Smooth muscle cell (in vitro differentiated cells): ENCODE data around the gene HAPLN2. TPM values are rescaled to one million over a fixed set of nuclear protein-coding genes. Genes with fewer than 3 reads are reported as not detected.

Source experiments
- DNase-seq: peaks from one replicate; lab custom pipeline; 2025; ENCODE audit not compliant: unreplicated experiment; lab: John Stamatoyannopoulos, UW
- H2AFZ ChIP-seq: fragments of 200-600 bp; sonication (generic); 2 replicates; pipeline ENCODE4 v1.6.0; 2016; ENCODE audit warnings: antibody characterized with exemption, low read depth, mild to moderate bottlenecking
- H3F3A ChIP-seq: fragments of 200-600 bp; sonication (generic); 2 replicates; pipeline ENCODE4 v1.6.0; 2017; ENCODE audit warnings: antibody characterized with exemption, low read depth
- H3K27ac ChIP-seq: fragments of 200-600 bp; sonication (generic); 2 replicates; pipeline ENCODE4 v1.5.1; 2016; ENCODE audit warnings: low read depth, mild to moderate bottlenecking
- H3K27me3 ChIP-seq: fragments of 200-600 bp; sonication (generic); 2 replicates; pipeline ENCODE4 v1.6.1; 2016; ENCODE audit warnings: low read depth, mild to moderate bottlenecking
- H3K36me3 ChIP-seq: fragments of 200-600 bp; sonication (generic); 2 replicates; pipeline ENCODE4 v1.5.1; 2016; ENCODE audit warnings: low read depth
- H3K4me1 ChIP-seq: fragments of 200-600 bp; sonication (generic); 2 replicates; pipeline ENCODE4 v1.5.1; 2016; ENCODE audit warnings: low read depth
- H3K4me2 ChIP-seq: fragments of 200-600 bp; sonication (generic); 2 replicates; pipeline ENCODE4 v1.6.0; 2016; ENCODE audit warnings: mild to moderate bottlenecking
- H3K4me3 ChIP-seq: fragments of 200-600 bp; sonication (generic); 2 replicates; pipeline ENCODE4 v1.5.1; 2016; ENCODE audit warnings: mild to moderate bottlenecking
- H3K79me2 ChIP-seq: fragments of 200-600 bp; sonication (generic); 2 replicates; pipeline ENCODE4 v1.6.0; 2016; ENCODE audit warnings: low read depth, mild to moderate bottlenecking
- H3K9ac ChIP-seq: fragments of 200-600 bp; sonication (generic); 2 replicates; pipeline ENCODE4 v1.6.0; 2016; ENCODE audit warnings: low read depth
- H3K9me3 ChIP-seq: fragments of 200-600 bp; sonication (generic); replicated peaks from 2 replicates; pipeline ENCODE4 v1.5.1; 2016; ENCODE audit warnings: low read depth
- H4K20me1 ChIP-seq: fragments of 200-600 bp; sonication (generic); 2 replicates; pipeline ENCODE4 v1.6.0; 2016; ENCODE audit warnings: low read depth
- CTCF ChIP-seq: fragments of 200-600 bp; sonication (generic); IDR thresholded peaks from 2 replicates; pipeline ENCODE4 v1.5.1; 2017; ENCODE audit warnings: borderline replicate concordance, mild to moderate bottlenecking, antibody characterized with exemption; ENCODE audit not compliant: insufficient read depth, poor library complexity, severe bottlenecking
- WGBS: methylation state at CpG from one replicate; pipeline ENCODE4 v1.1.7; 2016; ENCODE audit warnings: low lambda C conversion rate; 5-methylcytosine and 5-hydroxymethylcytosine counted together
- polyA plus RNA-seq: library from polyadenylated mRNA; unstranded; fragments of >200 nt; fragmentation: Nextera tagmentation; extraction: Ambion mirVana; gene quantifications from 2 replicates; pipeline ENCODE4 v1.2.1, GENCODE V29; 2016
- total RNA-seq: library from RNA; depleted of rRNA; stranded (reverse); fragments of >200 nt; gene quantifications from 2 replicates; pipeline ENCODE4 v1.2.3, GENCODE V29; 2014

The HAPLN2 gene
- total and polyA plus RNA-seq, 2 experiments from 2014 or later, result 1.00 TPM; not detected in 1

DNA sequence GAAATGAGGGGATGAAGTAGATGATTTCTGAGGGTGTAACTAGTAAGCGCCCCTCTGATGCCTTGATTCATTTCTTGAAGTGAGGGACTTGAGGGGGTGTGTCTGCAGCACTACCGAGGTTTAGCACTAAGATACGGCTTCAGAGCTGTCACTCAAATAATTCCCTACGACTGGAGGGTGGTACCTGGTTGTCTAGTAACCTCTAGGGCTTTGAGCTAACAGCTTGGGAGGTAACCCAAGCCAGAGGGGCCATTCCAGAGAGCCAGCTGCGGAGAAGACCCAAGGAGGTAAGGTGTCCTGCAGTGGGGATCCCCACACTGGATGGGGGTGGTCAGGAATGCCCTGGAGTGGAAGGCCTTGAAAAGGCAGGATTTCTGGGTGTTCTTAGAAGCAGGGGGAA lies 39.7 kb upstream of the HAPLN2 start, which contains the start of gene TTC24:
Gene TTC24, plus strand, starts transcription at position 252 of the 400 bp plus-strand sequence. CDS start 1,642 bp downstream, outside the sequence.
- no peaks in the 10 kb centered on the region for H4K20me1 ChIP-seq
- WGBS, result 75% methylated on average over 5 of the region's 5 CpGs
- no peaks in the 10 kb centered on the region for H3K36me3 ChIP-seq
- H3K4me2 ChIP-seq, result no peak within 1 kb of the TSS
- no peaks in the 10 kb centered on the region for H3K4me1 ChIP-seq
- H3K9ac ChIP-seq, result no peak within 1 kb of the TSS
- no peaks in the 10 kb centered on the region for H3F3A ChIP-seq
- H3K27ac ChIP-seq, result no peak within 1 kb of the TSS
- H3K79me2 ChIP-seq, result no peaks in the 10 kb centered on the region
- H3K4me3 ChIP-seq, result no peak within 1 kb of the TSS
- no peaks in the 10 kb centered on the region for H3K27me3 ChIP-seq
- H2AFZ ChIP-seq, result no peak within 1 kb of the TSS
- no peak for DNase-seq
- no peaks in the 10 kb centered on the region for H3K9me3 ChIP-seq
- TF ChIP-seq CTCF, result no peak

- no peaks in the 10 kb centered on the region for H3K36me3 ChIP-seq
- H3K9ac ChIP-seq, result no peak overlapping the region
- H3F3A ChIP-seq, result no peaks in the 10 kb centered on the region
- H4K20me1 ChIP-seq, result no peaks in the 10 kb centered on the region
- H3K27me3 ChIP-seq, result no peaks in the 10 kb centered on the region
- H2AFZ ChIP-seq, result no peak overlapping the region
- H3K27ac ChIP-seq, result no peak overlapping the region
- H3K4me2 ChIP-seq, result no peak overlapping the region
- no peak for TF ChIP-seq CTCF
- no peaks in the 10 kb centered on the region for H3K9me3 ChIP-seq
- no peak overlapping the region for H3K4me3 ChIP-seq
- WGBS, result 91% methylated on average over 21 of the region's 21 CpGs
- H3K79me2 ChIP-seq, result no peaks in the 10 kb centered on the region
- DNase-seq, result no peak
- H3K4me1 ChIP-seq, result no peaks in the 10 kb centered on the region
Measured at GRCh38 chr1:156581661-156582387, 37.4 kb upstream of the HAPLN2 start.

- 82% methylated on average over 9 of the region's 9 CpGs for WGBS
- H3K9me3 ChIP-seq, result no peaks in the 10 kb centered on the region
- no peak for TF ChIP-seq CTCF
- no peak overlapping the region for H3K4me3 ChIP-seq
- no peaks in the 10 kb centered on the region for H3F3A ChIP-seq
- DNase-seq, result no peak
- H2AFZ ChIP-seq, result no peak overlapping the region
- no peaks in the 10 kb centered on the region for H3K36me3 ChIP-seq
- H3K9ac ChIP-seq, result no peak overlapping the region
- no peaks in the 10 kb centered on the region for H4K20me1 ChIP-seq
- no peak overlapping the region for H3K27ac ChIP-seq
- no peaks in the 10 kb centered on the region for H3K4me1 ChIP-seq
- H3K27me3 ChIP-seq, result no peaks in the 10 kb centered on the region
- no peak overlapping the region for H3K4me2 ChIP-seq
- no peaks in the 10 kb centered on the region for H3K79me2 ChIP-seq
Measured at GRCh38 chr1:156582388-156583017, 36.7 kb upstream of the HAPLN2 start.
